Progenitor cell of endocrine pancreas (in vitro differentiated cells): ENCODE measurements around the gene DDR2. TPM values are rescaled to one million over a fixed set of nuclear protein-coding genes. Genes with fewer than 3 reads are reported as not detected.

Source experiments
- DNase-seq: peaks from one replicate; pipeline ENCODE4 v3.0.0; 2021; ENCODE audit warnings: low spot score; ENCODE audit not compliant: unreplicated experiment
- H3K27ac Mint-ChIP-seq: 2 replicates; pipeline ENCODE4 v1.8.0; 2021; ENCODE audit warnings: mild to moderate bottlenecking, moderate library complexity, mixed read lengths
- H3K27me3 Mint-ChIP-seq: 2 replicates; pipeline ENCODE4 v1.8.0; 2021; ENCODE audit warnings: mixed read lengths
- H3K36me3 Mint-ChIP-seq: 2 replicates; pipeline ENCODE4 v1.8.0; 2022; ENCODE audit warnings: mixed read lengths; ENCODE audit not compliant: insufficient read depth
- H3K4me1 Mint-ChIP-seq: 2 replicates; pipeline ENCODE4 v1.8.0; 2021; ENCODE audit warnings: low read depth, mixed read lengths
- H3K4me3 Mint-ChIP-seq: 2 replicates; pipeline ENCODE4 v1.8.0; 2021; ENCODE audit warnings: low read depth, mild to moderate bottlenecking, moderate library complexity, mixed read lengths
- H3K9me3 Mint-ChIP-seq: 2 replicates; pipeline ENCODE4 v1.8.0; 2021; ENCODE audit warnings: low read depth, mixed read lengths
- total RNA-seq: library from RNA; stranded (reverse); gene quantifications from 2 replicates; pipeline ENCODE4 v1.2.1, GENCODE V29; 2021
- TF ChIP-seq, protein P1 (sequence below): fragments of 200-600 bp; sonication (generic); IDR thresholded peaks from one replicate; pipeline ENCODE4 v1.5.0; 2021; ENCODE audit warnings: antibody characterized with exemption, mild to moderate bottlenecking; ENCODE audit not compliant: unreplicated experiment

The DDR2 gene
- total RNA-seq, 1 donor from 2014 or later, result 1.7 TPM

DNA sequence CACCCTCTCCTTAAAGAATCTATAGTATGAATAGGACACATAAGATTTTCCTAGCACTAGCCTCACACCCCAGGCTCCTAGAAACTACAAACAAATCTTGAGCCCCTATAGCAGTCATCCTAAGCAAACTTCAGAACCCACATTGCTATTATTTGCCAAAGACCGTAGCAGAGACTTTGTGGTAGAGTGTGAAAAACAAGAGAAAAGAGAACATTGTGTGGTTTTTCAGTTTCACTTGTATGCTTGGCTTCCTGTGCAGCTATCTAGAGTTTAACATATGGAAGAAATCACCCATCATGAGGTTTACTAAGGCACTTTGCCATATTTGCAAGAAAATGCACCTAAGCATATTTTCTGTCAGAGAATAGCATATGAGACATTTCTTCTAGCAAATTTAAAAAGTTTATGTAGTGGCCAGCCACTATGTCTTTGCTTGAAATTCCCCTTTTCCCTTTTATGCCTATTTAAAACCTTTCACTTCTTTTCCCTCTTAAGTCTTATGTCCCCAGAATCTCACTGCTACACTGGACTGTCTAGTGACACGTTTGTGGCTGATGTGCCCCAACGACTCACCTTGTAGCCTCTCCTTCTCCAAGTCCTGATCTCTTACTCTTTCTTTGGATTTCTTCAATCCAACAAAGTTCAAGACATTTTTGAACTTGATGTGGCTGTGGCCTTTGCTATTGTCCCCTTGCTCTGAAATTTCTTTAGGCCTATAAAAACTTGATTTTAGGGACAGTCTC, 203.1 kb downstream of the DDR2 start:
- Mint-ChIP-seq H3K36me3 (no peaks in the 10 kb centered on the region), H3K27me3 (peaks cover 2% of the 10 kb centered on the region), H3K27ac (no peak overlapping the region), H3K9me3 (peaks cover 13% of the 10 kb centered on the region), H3K4me1 (no peaks in the 10 kb centered on the region), H3K4me3 (no peak overlapping the region)
- DNase-seq, result no peak
- TF ChIP-seq, protein P1, sequence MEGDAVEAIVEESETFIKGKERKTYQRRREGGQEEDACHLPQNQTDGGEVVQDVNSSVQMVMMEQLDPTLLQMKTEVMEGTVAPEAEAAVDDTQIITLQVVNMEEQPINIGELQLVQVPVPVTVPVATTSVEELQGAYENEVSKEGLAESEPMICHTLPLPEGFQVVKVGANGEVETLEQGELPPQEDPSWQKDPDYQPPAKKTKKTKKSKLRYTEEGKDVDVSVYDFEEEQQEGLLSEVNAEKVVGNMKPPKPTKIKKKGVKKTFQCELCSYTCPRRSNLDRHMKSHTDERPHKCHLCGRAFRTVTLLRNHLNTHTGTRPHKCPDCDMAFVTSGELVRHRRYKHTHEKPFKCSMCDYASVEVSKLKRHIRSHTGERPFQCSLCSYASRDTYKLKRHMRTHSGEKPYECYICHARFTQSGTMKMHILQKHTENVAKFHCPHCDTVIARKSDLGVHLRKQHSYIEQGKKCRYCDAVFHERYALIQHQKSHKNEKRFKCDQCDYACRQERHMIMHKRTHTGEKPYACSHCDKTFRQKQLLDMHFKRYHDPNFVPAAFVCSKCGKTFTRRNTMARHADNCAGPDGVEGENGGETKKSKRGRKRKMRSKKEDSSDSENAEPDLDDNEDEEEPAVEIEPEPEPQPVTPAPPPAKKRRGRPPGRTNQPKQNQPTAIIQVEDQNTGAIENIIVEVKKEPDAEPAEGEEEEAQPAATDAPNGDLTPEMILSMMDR, result no peak

Other genes with a start within 250 kb of the DDR2 start
- gene SH2D1B, start 220.3 kb upstream of the DDR2 start, total RNA-seq, result not detected in 2 replicates
- 21.5 and 22.9 TPM in 2 replicates for gene UHMK1, start 134.6 kb upstream of the DDR2 start, total RNA-seq
- gene UAP1, start 70.7 kb upstream of the DDR2 start, total RNA-seq, result 29.1 and 30.8 TPM in 2 replicates
- gene HSD17B7, start 158.2 kb downstream of the DDR2 start, total RNA-seq, result 50.1 and 51.7 TPM in 2 replicates
- 0.19 and 0.75 TPM in 2 replicates for gene CCDC190, start 228.7 kb downstream of the DDR2 start, total RNA-seq